ENCODE measurements around the gene INSYN2B.
A peak's percentile ranks its signal among the peaks of the same experiment; 100 is the strongest.
"Not testable (repeated sequence)": the region's sequence is repeated elsewhere in the genome, so short reads cannot be mapped to it uniquely, and the experiment has no call there.

Gene INSYN2B

DNA sequence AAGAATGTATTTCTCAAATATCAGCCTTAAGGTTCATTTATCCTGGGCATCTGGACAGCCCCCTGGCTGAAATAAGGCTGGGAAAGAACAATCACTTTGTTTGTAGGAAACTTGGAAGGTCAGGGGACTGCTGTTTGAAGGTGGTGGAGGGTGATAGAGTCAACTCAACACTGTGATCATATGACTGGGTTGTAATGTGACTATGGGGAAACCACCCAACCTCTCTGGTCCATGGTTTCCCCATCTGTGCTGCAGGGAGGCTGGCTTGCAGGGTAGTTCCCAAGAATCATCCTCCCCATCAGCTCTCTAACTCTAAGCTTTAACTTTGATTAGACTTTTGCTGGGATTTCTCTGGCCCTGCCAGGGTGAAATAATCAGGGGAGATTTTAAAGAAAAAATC is 10.0 kb downstream of the INSYN2B start:
- Mint-ChIP-seq H3K27ac (ENCODE audit: low read depth) (no peak overlapping the region), H3K36me3 (ENCODE audit: insufficient read depth) (peaks cover 14% of the 10 kb centered on the region), H3K4me1 (peaks cover 38% of the 10 kb centered on the region), H3K4me3 (no peak overlapping the region), H3K9me3 (no peaks in the 10 kb centered on the region), H3K27me3 (no peaks in the 10 kb centered on the region)
- DNase-seq (ENCODE audit: low spot score in 2 of 2) (no peak), ATAC-seq (replicated peaks; ENCODE audit: extremely low read depth, poor library complexity, severe bottlenecking) (no peak)

DNA sequence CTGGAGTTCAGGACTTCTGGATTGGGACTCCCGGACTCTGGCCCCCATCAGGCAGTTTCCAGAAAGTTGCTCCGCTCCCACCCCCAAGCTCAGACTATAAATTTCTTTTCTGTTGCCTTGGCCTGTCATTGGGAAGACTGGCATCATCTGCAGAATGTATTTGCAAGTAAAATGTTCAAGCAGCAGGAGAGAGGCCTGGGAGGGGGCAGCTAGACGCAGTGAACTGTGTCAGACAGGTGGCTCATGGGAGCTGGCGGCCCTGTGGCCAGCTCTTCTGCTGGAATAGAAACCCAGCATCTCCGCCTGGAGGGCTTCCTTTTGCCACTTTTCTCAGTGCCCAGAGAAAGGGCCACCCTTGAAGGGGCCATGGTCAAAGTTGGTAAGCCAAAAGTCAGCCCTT is 16.0 kb downstream of the INSYN2B start:
- DNase-seq (ENCODE audit: low spot score in 2 of 2): no peak
- peaks cover 50% of the 10 kb centered on the region for H3K4me1 Mint-ChIP-seq
- H3K9me3 Mint-ChIP-seq: no peaks in the 10 kb centered on the region
- no peaks in the 10 kb centered on the region for H3K27me3 Mint-ChIP-seq
- ATAC-seq (replicated peaks; ENCODE audit: extremely low read depth, poor library complexity, severe bottlenecking): no peak
- H3K27ac Mint-ChIP-seq (ENCODE audit: low read depth): no peak overlapping the region
- H3K36me3 Mint-ChIP-seq (ENCODE audit: insufficient read depth): peaks cover 18% of the 10 kb centered on the region
- no peak overlapping the region for H3K4me3 Mint-ChIP-seq

DNA sequence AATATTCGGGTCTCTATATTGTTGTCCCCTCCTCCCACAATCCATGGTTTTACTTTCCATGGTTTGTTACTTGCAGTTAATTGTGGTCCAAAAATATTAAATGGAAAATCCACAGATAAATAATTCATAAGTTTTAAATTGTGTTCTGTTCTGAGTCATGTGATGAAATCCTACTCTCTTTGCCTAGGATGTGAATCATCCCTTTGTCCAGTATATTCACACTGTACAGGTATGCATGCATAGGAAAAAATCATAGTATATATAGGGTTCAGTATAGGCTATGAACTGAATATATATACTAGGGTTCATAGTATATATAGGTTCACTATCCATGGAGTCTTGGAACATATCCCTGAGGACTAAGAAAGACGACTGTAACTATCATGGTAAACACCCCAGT is 19.6 kb downstream of the INSYN2B start:
- peaks cover 35% of the 10 kb centered on the region for H3K4me1 Mint-ChIP-seq
- no peaks in the 10 kb centered on the region for H3K27me3 Mint-ChIP-seq
- H3K27ac Mint-ChIP-seq (ENCODE audit: low read depth): no peak overlapping the region
- DNase-seq (ENCODE audit: low spot score in 2 of 2) (no peak), ATAC-seq (replicated peaks; ENCODE audit: extremely low read depth, poor library complexity, severe bottlenecking) (no peak)
- H3K4me3 Mint-ChIP-seq: no peak overlapping the region
- no peaks in the 10 kb centered on the region for H3K9me3 Mint-ChIP-seq
- peaks cover 14% of the 10 kb centered on the region for H3K36me3 Mint-ChIP-seq (ENCODE audit: insufficient read depth)

DNA sequence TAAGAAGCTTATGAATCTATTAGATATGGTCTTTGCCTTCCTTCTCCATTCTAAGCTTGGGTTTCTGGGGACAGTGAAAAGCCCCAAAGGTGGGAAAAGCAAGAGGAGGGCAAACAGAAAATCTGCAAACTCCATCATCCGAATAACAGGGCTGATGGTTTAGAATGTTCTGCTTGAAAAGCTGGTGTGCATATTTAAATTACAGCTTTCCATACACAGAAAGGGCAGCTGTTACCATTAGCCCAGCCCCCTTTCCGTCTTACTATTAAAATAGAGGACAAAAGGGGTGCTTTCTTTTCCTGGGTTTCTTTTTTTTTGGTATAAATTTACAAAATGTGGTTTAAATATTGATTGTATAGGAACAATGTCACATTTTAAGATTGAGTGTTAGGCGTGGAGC is 22.0 kb downstream of the INSYN2B start:
- DNase-seq (ENCODE audit: low spot score in 2 of 2) (no peak), ATAC-seq (replicated peaks; ENCODE audit: extremely low read depth, poor library complexity, severe bottlenecking) (no peak)
- no peak overlapping the region for H3K4me3 Mint-ChIP-seq
- H3K27ac Mint-ChIP-seq (ENCODE audit: low read depth): no peak overlapping the region
- no peaks in the 10 kb centered on the region for H3K9me3 Mint-ChIP-seq
- no peaks in the 10 kb centered on the region for H3K27me3 Mint-ChIP-seq
- peaks cover 9% of the 10 kb centered on the region for H3K36me3 Mint-ChIP-seq (ENCODE audit: insufficient read depth)
- peaks cover 38% of the 10 kb centered on the region for H3K4me1 Mint-ChIP-seq

DNA sequence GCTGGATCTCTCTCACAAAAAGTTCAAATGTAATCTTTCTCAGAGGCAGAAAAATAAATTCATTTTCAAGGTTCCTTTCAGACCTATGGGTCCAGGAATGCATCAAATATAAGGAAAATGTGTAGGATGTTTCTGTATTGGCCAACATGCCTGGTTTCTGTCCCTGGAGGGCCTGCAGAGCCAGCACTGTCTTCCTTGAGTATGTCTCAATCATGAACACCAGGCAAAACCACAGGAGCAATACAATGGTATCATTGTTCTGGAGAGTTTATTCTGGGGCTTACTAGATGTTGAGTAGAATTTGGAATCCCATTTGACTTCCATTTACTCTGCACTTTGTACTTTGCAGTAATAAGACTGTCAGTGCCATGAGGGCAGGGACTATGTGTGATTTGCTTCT is 23.5 kb downstream of the INSYN2B start:
- ATAC-seq (replicated peaks; ENCODE audit: extremely low read depth, poor library complexity, severe bottlenecking): no peak
- Mint-ChIP-seq H3K27ac (ENCODE audit: low read depth) (no peak overlapping the region), H3K27me3 (no peaks in the 10 kb centered on the region)

DNA sequence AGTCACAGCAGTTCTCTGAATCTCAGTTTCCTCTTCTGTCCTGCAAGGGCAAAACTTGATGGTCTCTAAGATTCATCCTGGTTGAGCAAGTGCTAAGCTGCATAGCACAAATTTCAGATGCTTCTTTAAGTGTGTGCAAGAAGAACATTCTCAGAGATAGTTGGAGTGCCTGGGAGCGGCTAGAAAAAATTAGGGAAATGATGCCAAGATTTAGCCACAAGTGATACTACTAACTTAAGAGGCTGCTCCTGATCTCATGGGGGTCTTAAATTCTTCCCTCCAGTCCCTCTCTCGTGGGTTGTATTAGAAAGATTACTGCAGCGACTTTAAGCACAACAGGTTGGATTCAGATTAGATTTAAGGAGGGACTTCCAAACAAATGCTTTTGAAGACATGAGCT is 24.2 kb downstream of the INSYN2B start:
- Mint-ChIP-seq H3K4me3 (no peak overlapping the region), H3K27ac (ENCODE audit: low read depth) (no peak overlapping the region)

More for the DNA sequence above, 23.5 kb downstream of the INSYN2B start:
- H3K4me1 Mint-ChIP-seq: peaks cover 31% of the 10 kb centered on the region
- no peaks in the 10 kb centered on the region for H3K9me3 Mint-ChIP-seq
- no peak for DNase-seq (ENCODE audit: low spot score in 2 of 2)
- no peak overlapping the region for H3K4me3 Mint-ChIP-seq
- H3K36me3 Mint-ChIP-seq (ENCODE audit: insufficient read depth): peaks cover 9% of the 10 kb centered on the region

DNA sequence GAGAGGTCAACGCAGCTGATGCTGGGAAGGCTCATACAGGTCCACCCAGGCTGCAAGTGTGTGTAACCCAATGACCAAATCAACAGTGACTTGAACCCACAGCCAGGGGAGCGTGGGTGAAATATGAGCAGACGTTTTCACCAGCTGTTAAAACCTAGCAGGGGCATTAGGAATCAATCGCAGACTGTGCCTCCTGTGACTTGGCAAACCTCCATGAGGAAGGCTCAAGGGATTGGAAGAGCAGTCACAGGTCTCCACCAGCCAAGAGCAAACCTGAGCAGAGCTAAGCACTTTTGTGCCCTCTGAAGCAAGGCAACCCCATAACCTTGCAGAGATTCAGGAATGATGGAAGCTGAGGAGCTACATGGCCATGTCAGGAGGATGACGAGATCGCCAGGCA is 25.5 kb downstream of the INSYN2B start:
- H3K27ac Mint-ChIP-seq (ENCODE audit: low read depth): peak overlapping the region; percentile 78
- peak overlapping the region; percentile 11 for H3K4me3 Mint-ChIP-seq
- ATAC-seq (replicated peaks; ENCODE audit: extremely low read depth, poor library complexity, severe bottlenecking) (no peak), DNase-seq (ENCODE audit: low spot score in 2 of 2) (no peak)
- H3K9me3 Mint-ChIP-seq: no peaks in the 10 kb centered on the region
- peaks cover 37% of the 10 kb centered on the region for H3K4me1 Mint-ChIP-seq
- H3K36me3 Mint-ChIP-seq (ENCODE audit: insufficient read depth): peaks cover 8% of the 10 kb centered on the region
- H3K27me3 Mint-ChIP-seq: no peaks in the 10 kb centered on the region

More for the DNA sequence above, 24.2 kb downstream of the INSYN2B start:
- Mint-ChIP-seq H3K36me3 (ENCODE audit: insufficient read depth) (peaks cover 9% of the 10 kb centered on the region), H3K27me3 (no peaks in the 10 kb centered on the region), H3K9me3 (no peaks in the 10 kb centered on the region), H3K4me1 (peaks cover 36% of the 10 kb centered on the region)
- ATAC-seq (replicated peaks; ENCODE audit: extremely low read depth, poor library complexity, severe bottlenecking): no peak
- no peak for DNase-seq (ENCODE audit: low spot score in 2 of 2)

DNA sequence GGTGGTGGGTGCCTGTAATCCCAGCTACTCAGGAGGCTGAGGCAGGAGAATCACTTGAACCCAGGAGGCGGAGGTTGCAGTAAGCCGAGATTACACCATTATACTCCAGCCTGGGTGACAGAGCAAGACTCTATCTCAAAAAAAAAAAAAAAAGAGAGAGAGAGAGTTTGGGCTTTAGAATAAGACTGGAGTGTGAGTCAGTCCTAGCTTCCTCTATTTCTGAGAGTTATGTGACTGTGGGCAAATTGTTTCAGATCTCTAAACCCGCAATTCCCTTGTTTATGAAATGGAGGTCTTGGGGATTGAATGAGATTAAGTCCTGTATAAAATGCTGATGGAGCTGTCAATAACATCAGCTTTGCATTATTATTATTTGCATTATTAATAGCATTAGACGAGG is 27.1 kb downstream of the INSYN2B start:
- not testable (repeated sequence) for ATAC-seq (replicated peaks; ENCODE audit: extremely low read depth, poor library complexity, severe bottlenecking); H3K4me3 Mint-ChIP-seq; DNase-seq (ENCODE audit: low spot score in 2 of 2); H3K9me3 Mint-ChIP-seq; H3K27ac Mint-ChIP-seq (ENCODE audit: low read depth); H3K27me3 Mint-ChIP-seq
- Mint-ChIP-seq H3K36me3 (ENCODE audit: insufficient read depth) (peaks cover 11% of the 10 kb centered on the region), H3K4me1 (peaks cover 31% of the 10 kb centered on the region)

DNA sequence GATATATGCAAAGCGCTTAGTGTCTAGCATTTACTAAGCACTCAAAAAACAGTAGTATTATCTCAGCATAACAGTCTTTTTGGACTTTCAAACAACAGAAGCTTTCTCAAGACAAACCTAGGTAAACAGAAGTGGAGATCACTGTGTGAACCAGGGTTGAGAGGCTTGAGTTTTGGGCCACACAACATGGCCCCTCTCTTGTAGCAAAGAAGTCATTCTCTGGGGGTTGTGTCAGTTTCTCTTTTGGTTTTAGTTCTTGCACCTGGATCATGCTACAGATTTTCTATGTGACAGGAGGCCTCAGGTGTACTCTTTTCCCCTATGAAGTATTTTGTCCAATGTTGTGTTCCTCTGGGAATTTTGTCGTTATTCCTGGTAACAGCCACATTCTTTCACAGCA is 30.0 kb downstream of the INSYN2B start:
- no peak for ATAC-seq (replicated peaks; ENCODE audit: extremely low read depth, poor library complexity, severe bottlenecking)
- H3K36me3 Mint-ChIP-seq (ENCODE audit: insufficient read depth): peaks cover 12% of the 10 kb centered on the region
- H3K27me3 Mint-ChIP-seq: no peaks in the 10 kb centered on the region
- H3K4me1 Mint-ChIP-seq: peaks cover 39% of the 10 kb centered on the region
- DNase-seq (ENCODE audit: low spot score in 2 of 2): no peak
- H3K9me3 Mint-ChIP-seq: no peaks in the 10 kb centered on the region
- H3K4me3 Mint-ChIP-seq: no peak overlapping the region
- no peak overlapping the region for H3K27ac Mint-ChIP-seq (ENCODE audit: low read depth)

DNA sequence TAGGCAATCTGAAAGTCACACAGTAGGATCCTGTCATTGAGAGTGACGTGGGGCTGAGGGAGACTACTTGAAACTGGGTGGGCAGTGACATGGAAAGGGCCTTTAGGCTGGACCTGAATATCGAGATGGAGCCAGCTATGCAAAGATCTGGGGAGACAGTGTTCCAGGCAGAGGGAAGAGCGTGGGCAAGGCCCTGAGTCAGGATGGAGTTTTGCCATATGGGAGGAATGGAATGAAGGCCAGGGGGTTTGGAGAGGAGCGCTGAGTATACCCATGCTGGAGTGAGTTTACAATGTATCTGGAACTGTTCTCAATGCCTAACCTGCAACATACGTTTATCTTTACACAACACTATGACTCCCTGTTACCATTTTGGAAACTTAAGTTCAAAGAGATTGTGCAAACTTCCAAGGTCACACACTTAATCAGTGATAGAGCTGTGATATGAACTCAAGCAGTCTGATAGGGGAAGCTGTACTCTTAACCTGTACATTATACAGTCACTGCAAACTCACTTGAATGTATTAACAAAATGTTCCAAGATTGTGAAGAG is 33.5 kb downstream of the INSYN2B start:
- DNase-seq (ENCODE audit: low spot score in 2 of 2) (no peak), ATAC-seq (replicated peaks; ENCODE audit: extremely low read depth, poor library complexity, severe bottlenecking) (no peak)
- Mint-ChIP-seq H3K4me3 (no peak overlapping the region), H3K27ac (ENCODE audit: low read depth) (no peak overlapping the region), H3K4me1 (peaks cover 39% of the 10 kb centered on the region), H3K27me3 (no peaks in the 10 kb centered on the region), H3K9me3 (no peaks in the 10 kb centered on the region), H3K36me3 (ENCODE audit: insufficient read depth) (peaks cover 12% of the 10 kb centered on the region)

DNA sequence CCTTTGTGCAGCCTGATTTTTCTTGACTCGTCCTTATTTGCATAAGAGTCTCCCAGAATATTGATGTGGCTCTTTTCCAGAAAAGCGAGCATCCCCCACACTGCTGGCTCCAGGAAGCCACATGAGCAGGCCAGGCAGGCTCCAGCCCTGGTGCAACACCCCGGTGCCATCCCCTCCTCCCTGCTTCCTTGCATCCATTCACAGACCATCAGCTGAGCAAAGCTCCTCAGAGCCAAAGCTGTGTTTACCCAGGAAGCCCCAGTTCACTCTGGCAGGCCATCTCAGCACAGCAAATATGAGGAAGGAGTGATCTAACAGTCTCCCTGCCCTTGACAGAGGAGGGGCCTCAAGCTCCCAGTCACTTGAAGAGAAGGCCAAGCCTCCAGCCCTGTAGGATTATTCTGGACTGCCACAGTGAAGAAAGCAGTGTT is 34.4 kb downstream of the INSYN2B start:
- Mint-ChIP-seq H3K4me3 (no peak overlapping the region), H3K36me3 (ENCODE audit: insufficient read depth) (peaks cover 11% of the 10 kb centered on the region), H3K9me3 (no peaks in the 10 kb centered on the region), H3K27ac (ENCODE audit: low read depth) (no peak overlapping the region), H3K27me3 (no peaks in the 10 kb centered on the region), H3K4me1 (peaks cover 35% of the 10 kb centered on the region)
- ATAC-seq (replicated peaks; ENCODE audit: extremely low read depth, poor library complexity, severe bottlenecking): no peak
- DNase-seq (ENCODE audit: low spot score in 2 of 2): no peak

DNA sequence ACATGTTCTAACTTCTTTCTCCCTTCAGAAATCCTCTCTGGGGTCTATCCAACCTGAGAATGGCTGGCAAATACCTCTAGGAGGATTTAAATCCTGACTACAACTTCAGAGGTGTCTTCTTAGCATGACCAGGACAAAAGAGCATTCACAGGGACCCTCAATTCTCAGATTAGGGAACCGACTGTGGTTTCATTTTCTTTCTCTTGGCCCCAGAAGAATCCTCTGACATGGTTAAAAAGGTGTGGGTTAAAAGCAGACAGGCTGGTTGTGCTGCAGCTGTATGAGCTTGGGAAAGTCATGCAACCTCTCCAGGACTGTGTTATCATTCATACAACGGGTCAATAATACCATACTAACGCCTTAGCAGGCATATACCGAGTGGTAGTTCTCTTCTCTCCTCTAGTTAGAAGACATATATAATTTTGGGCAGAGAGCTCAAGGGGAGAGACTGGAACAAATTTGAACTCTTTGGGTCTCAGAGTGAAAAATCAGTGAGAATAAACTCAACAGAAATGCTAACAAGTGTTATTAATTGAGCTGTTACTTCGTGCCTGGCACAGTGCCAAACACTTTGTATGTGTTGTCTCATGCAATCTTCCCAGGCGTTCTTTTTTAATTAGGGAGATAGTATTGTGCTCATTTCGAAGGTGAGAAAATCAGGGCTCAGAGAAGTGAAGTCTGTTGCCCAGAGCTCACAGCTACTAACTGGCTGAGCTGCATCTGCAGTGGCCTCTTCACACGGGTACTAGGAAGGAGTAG is 35.2 kb downstream of the INSYN2B start:
- Mint-ChIP-seq H3K4me3 (no peak overlapping the region), H3K9me3 (no peaks in the 10 kb centered on the region), H3K36me3 (ENCODE audit: insufficient read depth) (peaks cover 13% of the 10 kb centered on the region), H3K27ac (ENCODE audit: low read depth) (peak overlapping the region; percentile 82), H3K27me3 (no peaks in the 10 kb centered on the region), H3K4me1 (peaks cover 35% of the 10 kb centered on the region)
- no peak for DNase-seq (ENCODE audit: low spot score in 2 of 2)
- ATAC-seq (replicated peaks; ENCODE audit: extremely low read depth, poor library complexity, severe bottlenecking): no peak

DNA sequence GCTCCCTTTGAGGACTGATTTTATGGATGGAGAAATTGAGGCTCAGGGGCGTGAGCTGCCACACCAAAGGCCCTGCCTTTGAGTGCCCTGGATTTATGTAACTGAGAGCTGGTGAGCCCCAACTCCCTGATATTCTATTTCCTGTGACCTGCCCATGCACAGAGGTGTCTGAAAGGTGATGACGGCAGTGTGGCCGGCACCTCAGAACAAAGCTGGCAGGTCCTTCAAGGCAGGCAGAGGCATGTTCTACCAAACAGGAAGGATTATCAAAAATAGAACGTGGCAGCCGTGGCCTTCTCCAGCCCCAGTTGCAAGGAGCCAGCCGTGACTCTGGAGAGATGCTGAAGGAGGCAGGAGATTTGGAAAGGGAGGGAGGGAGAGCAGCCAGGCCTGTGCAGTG is 36.2 kb downstream of the INSYN2B start:
- no peak for ATAC-seq (replicated peaks; ENCODE audit: extremely low read depth, poor library complexity, severe bottlenecking)
- H3K9me3 Mint-ChIP-seq: no peaks in the 10 kb centered on the region
- H3K4me3 Mint-ChIP-seq: no peak overlapping the region
- H3K36me3 Mint-ChIP-seq (ENCODE audit: insufficient read depth): peaks cover 13% of the 10 kb centered on the region
- no peak for DNase-seq (ENCODE audit: low spot score in 2 of 2)
- peaks cover 35% of the 10 kb centered on the region for H3K4me1 Mint-ChIP-seq
- no peaks in the 10 kb centered on the region for H3K27me3 Mint-ChIP-seq
- H3K27ac Mint-ChIP-seq (ENCODE audit: low read depth): peak overlapping the region; percentile 58
